22Rv1 (cell line): ENCODE measurements around the gene FAM149A.

ENCODE experiments used
- H3K27ac ChIP-seq: fragments of 450-650 bp; 2 replicates; pipeline ENCODE4 v1.5.1; 2017
- ZFX ChIP-seq: fragments of 450-650 bp; IDR thresholded peaks from 2 replicates; pipeline ENCODE4 v1.6.1; 2017; ENCODE audit warnings: antibody characterized with exemption, borderline replicate concordance
- TF ChIP-seq, protein P1 (sequence below): fragments of 450-650 bp; IDR thresholded peaks from 2 replicates; pipeline ENCODE4 v1.5.1; 2017; ENCODE audit warnings: mild to moderate bottlenecking

Gene FAM149A

GRCh38 chr4:186169945-186170802 lies 65.7 kb downstream of the FAM149A start:
- no peak overlapping the region for H3K27ac ChIP-seq
- TF ChIP-seq, protein P1, sequence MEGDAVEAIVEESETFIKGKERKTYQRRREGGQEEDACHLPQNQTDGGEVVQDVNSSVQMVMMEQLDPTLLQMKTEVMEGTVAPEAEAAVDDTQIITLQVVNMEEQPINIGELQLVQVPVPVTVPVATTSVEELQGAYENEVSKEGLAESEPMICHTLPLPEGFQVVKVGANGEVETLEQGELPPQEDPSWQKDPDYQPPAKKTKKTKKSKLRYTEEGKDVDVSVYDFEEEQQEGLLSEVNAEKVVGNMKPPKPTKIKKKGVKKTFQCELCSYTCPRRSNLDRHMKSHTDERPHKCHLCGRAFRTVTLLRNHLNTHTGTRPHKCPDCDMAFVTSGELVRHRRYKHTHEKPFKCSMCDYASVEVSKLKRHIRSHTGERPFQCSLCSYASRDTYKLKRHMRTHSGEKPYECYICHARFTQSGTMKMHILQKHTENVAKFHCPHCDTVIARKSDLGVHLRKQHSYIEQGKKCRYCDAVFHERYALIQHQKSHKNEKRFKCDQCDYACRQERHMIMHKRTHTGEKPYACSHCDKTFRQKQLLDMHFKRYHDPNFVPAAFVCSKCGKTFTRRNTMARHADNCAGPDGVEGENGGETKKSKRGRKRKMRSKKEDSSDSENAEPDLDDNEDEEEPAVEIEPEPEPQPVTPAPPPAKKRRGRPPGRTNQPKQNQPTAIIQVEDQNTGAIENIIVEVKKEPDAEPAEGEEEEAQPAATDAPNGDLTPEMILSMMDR: peak; percentile 36
- no peak for TF ChIP-seq ZFX

DNA sequence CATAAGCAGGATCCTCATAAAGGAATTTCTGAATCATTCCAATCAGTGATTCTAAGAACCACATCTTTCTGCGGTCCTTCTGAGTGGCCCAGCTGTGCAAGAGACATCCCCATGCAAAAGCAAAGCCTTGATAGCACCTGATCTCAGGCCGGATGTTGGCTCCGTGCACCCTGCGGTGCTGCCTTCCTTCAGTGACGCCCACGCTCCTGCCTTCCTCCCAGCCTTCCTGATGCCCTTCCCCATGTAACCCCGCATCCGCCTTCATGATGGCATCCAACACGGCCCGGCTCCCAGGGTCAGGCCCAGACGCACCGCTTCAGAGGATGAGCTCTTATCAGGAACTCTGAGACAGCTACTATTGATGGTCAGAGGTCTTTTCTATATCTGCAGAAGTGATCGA lies 66.5 kb downstream of the FAM149A start:
- no peak overlapping the region for H3K27ac ChIP-seq
- TF ChIP-seq, protein P1: no peak
- TF ChIP-seq ZFX: no peak

- H3K27ac ChIP-seq: no peak overlapping the region
- no peak for TF ChIP-seq ZFX
- TF ChIP-seq, protein P1: no peak
Observed at GRCh38 chr4:186172546-186172945, 68.0 kb downstream of the FAM149A start.

DNA sequence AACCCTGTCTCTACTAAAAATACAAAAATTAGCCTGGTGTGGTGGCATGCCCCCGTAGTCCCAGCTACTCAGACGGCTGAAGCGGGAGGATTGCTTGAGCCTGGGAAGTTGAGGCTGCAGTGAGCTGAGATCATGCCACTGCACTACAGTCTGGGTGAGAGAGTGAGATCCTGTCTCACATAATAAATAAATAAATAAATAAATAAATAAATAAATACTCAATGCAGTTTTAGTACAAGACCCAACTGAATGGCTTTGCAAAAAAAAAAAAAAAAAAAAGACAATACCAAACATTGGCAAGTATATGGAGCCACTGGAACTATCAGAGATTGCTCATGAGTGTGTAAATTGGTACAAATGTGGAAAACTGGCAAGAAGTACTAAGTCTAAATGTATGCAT lies 83.6 kb downstream of the FAM149A start:
- no peak for TF ChIP-seq ZFX
- TF ChIP-seq, protein P1: no peak
- H3K27ac ChIP-seq: no peak overlapping the region

- H3K27ac ChIP-seq: peak overlapping the region; percentile 83; the same call in 1 of the 2 replicates
- TF ChIP-seq, protein P1: no peak
- no peak for TF ChIP-seq ZFX
Observed at GRCh38 chr4:186189656-186190055, 85.2 kb downstream of the FAM149A start.

GRCh38 chr4:186190581-186191199 lies 86.2 kb downstream of the FAM149A start:
- H3K27ac ChIP-seq: peak overlapping the region; percentile 83
- TF ChIP-seq, protein P1: no peak
- TF ChIP-seq ZFX: no peak
